ENCODE data around the gene HOXD1.

The HOXD1 gene

DNA sequence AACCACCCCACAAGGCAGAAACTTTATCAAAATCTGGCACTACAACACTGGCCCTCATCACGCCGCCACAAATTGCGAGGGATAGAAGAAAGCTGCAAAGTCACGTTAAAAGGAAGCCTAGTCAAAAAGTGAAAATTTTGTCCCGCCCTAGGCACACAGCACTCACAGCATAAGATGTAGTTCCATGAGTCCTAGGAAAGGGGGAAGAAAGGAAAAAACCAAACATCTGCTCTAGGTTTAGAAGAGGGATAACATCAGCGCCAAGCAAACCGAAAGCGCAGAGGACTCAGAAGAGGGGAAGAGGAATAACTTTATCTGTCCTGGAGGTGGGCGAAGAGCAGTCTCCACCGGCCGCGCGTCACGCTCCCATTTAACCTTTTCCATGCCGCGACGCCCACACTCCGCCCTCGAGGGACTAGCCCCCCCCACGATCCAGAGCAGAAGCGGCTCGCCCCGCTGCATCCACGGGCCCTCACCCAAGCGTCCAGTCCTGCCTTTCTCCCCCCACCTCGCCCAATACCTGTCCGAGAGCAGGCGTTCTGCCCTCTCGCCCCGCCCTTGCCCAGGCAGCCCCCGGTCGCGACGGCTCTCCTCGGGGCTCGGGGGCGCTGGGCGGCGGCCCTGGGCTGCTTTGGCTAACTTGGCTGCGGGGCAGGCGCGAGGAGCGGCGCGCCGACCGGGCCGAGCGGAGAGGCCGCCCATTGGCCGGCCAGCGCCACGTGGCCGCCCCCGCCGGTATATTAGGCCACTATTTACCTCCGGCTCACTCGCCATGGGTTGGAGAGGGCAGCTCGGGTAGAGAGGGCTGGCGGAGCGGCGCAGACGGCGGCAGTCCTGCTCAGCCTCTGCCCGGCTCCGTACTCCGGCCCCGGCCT is at the start of gene HOXD1:
TSS of gene HOXD1 (plus strand) at position 770 of the 875 bp plus-strand sequence. CDS start 134 bp downstream, outside the sequence.
- no peak for DNase-seq
- TF ChIP-seq, protein P1, sequence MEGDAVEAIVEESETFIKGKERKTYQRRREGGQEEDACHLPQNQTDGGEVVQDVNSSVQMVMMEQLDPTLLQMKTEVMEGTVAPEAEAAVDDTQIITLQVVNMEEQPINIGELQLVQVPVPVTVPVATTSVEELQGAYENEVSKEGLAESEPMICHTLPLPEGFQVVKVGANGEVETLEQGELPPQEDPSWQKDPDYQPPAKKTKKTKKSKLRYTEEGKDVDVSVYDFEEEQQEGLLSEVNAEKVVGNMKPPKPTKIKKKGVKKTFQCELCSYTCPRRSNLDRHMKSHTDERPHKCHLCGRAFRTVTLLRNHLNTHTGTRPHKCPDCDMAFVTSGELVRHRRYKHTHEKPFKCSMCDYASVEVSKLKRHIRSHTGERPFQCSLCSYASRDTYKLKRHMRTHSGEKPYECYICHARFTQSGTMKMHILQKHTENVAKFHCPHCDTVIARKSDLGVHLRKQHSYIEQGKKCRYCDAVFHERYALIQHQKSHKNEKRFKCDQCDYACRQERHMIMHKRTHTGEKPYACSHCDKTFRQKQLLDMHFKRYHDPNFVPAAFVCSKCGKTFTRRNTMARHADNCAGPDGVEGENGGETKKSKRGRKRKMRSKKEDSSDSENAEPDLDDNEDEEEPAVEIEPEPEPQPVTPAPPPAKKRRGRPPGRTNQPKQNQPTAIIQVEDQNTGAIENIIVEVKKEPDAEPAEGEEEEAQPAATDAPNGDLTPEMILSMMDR (IDR thresholded peaks at IDR 0.05; ENCODE audit: low read depth, low read length, missing control alignments) = no peak
- H3K36me3 ChIP-seq (replicated peaks) = no peaks in the 10 kb centered on the region
- H3K27ac ChIP-seq = no peak within 1 kb of the TSS
- in situ Hi-C loops (cut with HindIII; ENCODE audit: low pct_ligation_motif_present, low sequenced_read_pairs) = no loop called here
- peaks cover 57% of the 10 kb centered on the region for H3K27me3 ChIP-seq (replicated peaks)
- peak within 1 kb of the TSS; percentile 46 for H3K4me3 ChIP-seq (ENCODE audit: low read depth, low read length)

DNA sequence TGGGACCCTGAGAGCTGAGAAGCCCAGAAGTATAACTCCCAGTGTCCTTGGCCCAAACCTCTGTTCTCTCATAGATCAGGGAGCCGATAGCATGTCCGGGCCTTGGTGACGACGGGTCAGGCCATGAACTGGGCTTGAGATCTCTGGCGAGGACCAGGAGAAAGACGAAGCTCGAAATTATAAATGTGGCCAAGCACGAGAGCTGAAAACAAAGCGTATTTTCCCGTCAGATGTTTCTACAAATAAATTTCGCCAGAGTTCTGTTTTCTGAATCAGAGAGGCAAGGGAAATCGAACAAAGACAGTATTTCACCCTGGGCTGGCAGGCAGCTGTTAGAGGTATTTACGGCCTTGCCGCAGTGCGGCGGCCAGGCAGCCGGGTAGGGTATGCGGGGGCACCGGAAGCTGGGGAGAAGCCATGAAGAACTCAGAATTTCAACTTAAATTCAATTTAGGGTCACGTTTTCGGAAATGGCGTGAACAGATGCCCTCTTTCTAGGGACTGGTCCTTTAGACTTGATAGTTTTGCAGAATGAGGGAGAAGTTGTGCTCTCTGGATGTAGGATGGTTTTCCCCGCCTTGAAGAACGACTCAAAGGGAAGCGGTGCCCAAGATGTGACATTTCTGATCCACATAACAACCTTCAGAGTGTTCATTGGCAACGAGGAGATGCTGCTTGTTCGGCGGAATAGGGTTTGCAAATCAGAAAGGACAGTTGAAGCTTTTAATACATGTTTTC is 49.4 kb upstream of the HOXD1 start:
- Histone ChIP-seq H3K36me3 (replicated peaks) (no peaks in the 10 kb centered on the region), H3K27ac (no peak overlapping the region), H3K27me3 (replicated peaks) (peaks cover 77% of the 10 kb centered on the region), H3K4me3 (ENCODE audit: low read depth, low read length) (no peak overlapping the region)
- TF ChIP-seq, protein P1 (IDR thresholded peaks at IDR 0.05; ENCODE audit: low read depth, low read length, missing control alignments) = no peak
- in situ Hi-C loops (cut with HindIII; ENCODE audit: low pct_ligation_motif_present, low sequenced_read_pairs) = loop anchor here (25.0 kb wide), 1 partner anchor 498 kb away; no protein-coding TSS in a partner anchor
- no peak for DNase-seq

DNA sequence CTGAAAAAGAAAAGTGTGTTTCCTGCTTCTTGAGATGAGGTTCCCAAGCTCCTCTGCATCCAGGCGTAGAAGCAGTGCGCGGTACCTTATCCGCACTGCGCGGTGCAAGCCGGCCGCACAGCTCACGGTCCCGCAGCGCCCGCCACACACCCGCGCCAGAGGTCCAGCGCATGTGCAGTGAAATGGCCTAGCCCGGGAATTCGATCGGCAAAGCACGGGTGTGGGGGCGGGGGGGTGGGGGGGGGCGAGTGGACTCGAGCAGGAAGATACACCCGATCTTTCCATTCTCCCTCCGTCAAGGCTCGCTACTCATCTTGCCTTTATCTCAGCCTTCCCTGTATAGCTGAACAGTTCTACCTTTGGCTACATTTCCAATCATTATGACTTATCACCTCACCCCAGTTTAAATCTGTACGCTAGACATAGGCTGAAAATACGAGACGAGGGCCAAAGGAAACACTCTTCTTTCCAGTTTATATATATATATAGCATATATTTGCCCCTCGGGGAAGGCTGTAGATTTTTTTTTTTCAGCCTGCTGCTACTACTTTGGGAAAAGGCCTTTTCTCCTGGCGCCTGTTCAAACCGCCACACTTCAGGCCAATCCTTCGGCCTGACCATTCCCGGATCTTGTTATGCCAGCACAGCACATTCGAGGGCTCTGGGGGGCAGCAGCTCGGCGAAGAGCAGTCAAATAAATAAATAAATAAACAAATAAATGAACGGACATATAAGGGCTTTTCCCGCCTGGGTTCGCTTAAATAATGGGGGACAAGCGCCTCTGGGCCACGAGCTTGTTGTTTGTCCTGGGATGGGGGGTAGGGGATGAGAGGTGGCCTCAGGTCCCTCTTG is 48.6 kb upstream of the HOXD1 start:
- Histone ChIP-seq H3K36me3 (replicated peaks) (no peaks in the 10 kb centered on the region), H3K27ac (no peak overlapping the region), H3K4me3 (ENCODE audit: low read depth, low read length) (peak overlapping the region; percentile 17), H3K27me3 (replicated peaks) (peaks cover 75% of the 10 kb centered on the region)
- no peak for DNase-seq
- TF ChIP-seq, protein P1 (IDR thresholded peaks at IDR 0.05; ENCODE audit: low read depth, low read length, missing control alignments) = no peak
- in situ Hi-C loops (cut with HindIII; ENCODE audit: low pct_ligation_motif_present, low sequenced_read_pairs) = loop anchor here (25.0 kb wide), 1 partner anchor 497 kb away; no protein-coding TSS in a partner anchor

DNA sequence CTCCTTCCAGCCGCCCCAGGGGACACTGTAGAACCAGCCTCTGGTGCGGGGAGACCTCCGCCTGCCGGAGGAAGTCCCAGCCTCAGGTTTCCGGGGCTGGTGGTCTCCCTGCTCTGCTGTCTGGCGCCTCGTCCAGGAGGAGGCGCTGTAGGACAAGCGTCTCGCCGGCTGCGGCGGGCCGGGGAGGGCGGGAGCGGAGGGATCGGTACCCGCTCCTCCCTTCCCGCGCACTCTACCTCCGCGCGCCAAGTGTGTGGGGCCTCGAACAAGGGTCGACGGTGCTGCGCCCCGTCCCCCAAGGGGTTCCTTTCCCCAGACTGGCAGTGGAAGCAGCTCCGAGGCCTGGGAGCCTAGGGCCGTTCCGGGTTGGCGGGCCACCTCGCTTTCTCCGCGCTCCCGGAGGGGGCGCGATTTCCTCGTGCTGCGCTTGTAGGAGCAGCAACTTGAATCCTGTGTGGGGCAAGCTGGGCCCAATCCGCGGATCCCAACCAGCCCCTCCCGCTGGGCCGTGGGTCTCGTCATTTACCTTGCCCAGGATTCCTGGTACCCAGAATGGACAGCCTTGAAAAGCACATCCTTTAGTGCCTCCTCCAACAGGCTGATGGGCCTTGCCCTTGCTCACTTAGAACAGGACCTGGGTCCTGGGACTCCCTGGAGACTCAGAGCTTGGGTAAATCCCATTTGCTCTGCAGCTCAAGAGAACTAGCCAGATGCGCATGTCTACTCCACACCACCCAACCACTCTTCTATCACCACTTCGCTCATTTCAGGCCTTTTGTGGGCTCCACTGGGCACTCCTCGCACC is 47.8 kb upstream of the HOXD1 start:
- TF ChIP-seq, protein P1 (IDR thresholded peaks at IDR 0.05; ENCODE audit: low read depth, low read length, missing control alignments) = peak; percentile 78
- Histone ChIP-seq H3K27ac (no peak overlapping the region), H3K4me3 (ENCODE audit: low read depth, low read length) (peak overlapping the region; percentile 53), H3K36me3 (replicated peaks) (no peaks in the 10 kb centered on the region), H3K27me3 (replicated peaks) (peaks cover 75% of the 10 kb centered on the region)
- in situ Hi-C loops (cut with HindIII; ENCODE audit: low pct_ligation_motif_present, low sequenced_read_pairs) = loop anchor here (25.0 kb wide), 1 partner anchor 497 kb away; no protein-coding TSS in a partner anchor
- DNase-seq = no peak

DNA sequence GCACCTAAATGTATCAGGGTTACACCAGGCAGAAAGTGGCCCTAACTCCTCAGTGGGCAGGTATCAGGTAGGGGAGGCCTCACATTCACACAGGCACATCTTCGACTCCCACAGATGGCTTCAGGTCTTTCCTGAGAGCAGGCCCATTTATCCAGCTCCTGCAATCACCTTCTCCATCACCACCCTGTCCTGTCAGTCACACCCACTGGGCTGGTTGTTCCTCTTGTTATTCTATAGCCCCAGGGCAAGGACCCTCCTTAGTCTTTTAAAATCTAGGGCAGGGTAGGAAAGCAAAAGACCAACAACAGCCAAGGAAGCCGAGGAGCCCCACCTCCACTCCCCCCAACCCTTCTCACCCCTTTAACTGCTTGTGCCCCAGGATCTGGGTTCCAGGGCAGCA is 46.2 kb upstream of the HOXD1 start:
- no peak overlapping the region for H3K27ac ChIP-seq
- H3K4me3 ChIP-seq (ENCODE audit: low read depth, low read length) = no peak overlapping the region
- no peak for DNase-seq
- TF ChIP-seq, protein P1 (IDR thresholded peaks at IDR 0.05; ENCODE audit: low read depth, low read length, missing control alignments) = no peak
- in situ Hi-C loops (cut with HindIII; ENCODE audit: low pct_ligation_motif_present, low sequenced_read_pairs) = loop anchor here (25.0 kb wide), 1 partner anchor 495 kb away; no protein-coding TSS in a partner anchor
- H3K27me3 ChIP-seq (replicated peaks) = peaks cover 75% of the 10 kb centered on the region
- H3K36me3 ChIP-seq (replicated peaks) = no peaks in the 10 kb centered on the region
